Naive thymus-derived CD4-positive, alpha-beta T cell (primary cell): ENCODE measurements around the gene PNMT. TPM values are rescaled to one million over a fixed set of nuclear protein-coding genes. Genes with fewer than 3 reads are reported as not detected.
A peak's percentile ranks its signal among the peaks of the same experiment; 100 is the strongest.

ENCODE experiments used
- ATAC-seq: fragments of 150-1000 bp; cut with Tn5 transposase; 2 replicates; pipeline ENCODE4 v1.10.0; 2021; ENCODE audit warnings: mild to moderate bottlenecking, moderate library complexity
- CTCF ChIA-PET: fragments of 350-600 bp; sonication (Branson Sonifier 250); formaldehyde crosslinking; loops from one replicate; lab custom pipeline; 2021; ENCODE audit warnings: antibody characterized with exemption; lab: Charles Lee
- POLR2A ChIA-PET: fragments of 350-600 bp; sonication (Branson Sonifier 250); formaldehyde crosslinking; loops from one replicate; lab custom pipeline; 2021; ENCODE audit warnings: antibody characterized with exemption, inconsistent platforms; lab: Charles Lee
- DNase-seq, 9 donors: peaks; one replicate each; pipeline versions ENCODE4 v3.0.0 to v3.0.0-alpha.2; 2020 to 2022; ENCODE audit warnings: mixed read lengths in 1 of 9
- H3K27ac ChIP-seq: one replicate; pipeline ENCODE4 v1.7.0; 2013; ENCODE audit warnings: mild to moderate bottlenecking, low read depth, low read length, moderate library complexity
- H3K27me3 ChIP-seq, 2 donors: one replicate each; pipeline ENCODE4 v1.7.0; 2013; ENCODE audit warnings: low read length in 2 of 2, mild to moderate bottlenecking in 2 of 2, moderate library complexity in 2 of 2; ENCODE audit not compliant: control insufficient read depth in 2 of 2, insufficient read depth in 2 of 2
- H3K36me3 ChIP-seq, 3 experiments: 1 replicate in 2 of 3; 2 replicates in 1 of 3; pipeline ENCODE4 v1.7.0; 2013; ENCODE audit warnings: low read length in 3 of 3, mild to moderate bottlenecking in 3 of 3, moderate library complexity in 1 of 3; ENCODE audit not compliant: insufficient read depth in 3 of 3, control insufficient read depth in 2 of 3
- H3K4me1 ChIP-seq, 2 donors: one replicate each; pipeline ENCODE4 v1.7.0; 2013; ENCODE audit warnings: low read length in 2 of 2, mild to moderate bottlenecking in 2 of 2, moderate library complexity in 1 of 2; ENCODE audit not compliant: control insufficient read depth in 2 of 2, insufficient read depth in 2 of 2
- H3K4me3 ChIP-seq: 2 replicates; pipeline ENCODE4 v1.7.0; 2013; ENCODE audit warnings: mild to moderate bottlenecking, low read length
- H3K9me3 ChIP-seq, 3 experiments: 1 replicate in 2 of 3; 2 replicates in 1 of 3; pipeline ENCODE4 v1.7.0; 2013; ENCODE audit warnings: low read length in 3 of 3; ENCODE audit not compliant: control insufficient read depth in 2 of 3
- H3K27ac Mint-ChIP-seq, 9 donors: one replicate each; pipeline ENCODE4 v1.8.0; 2020 to 2022; ENCODE audit warnings: mixed read lengths in 9 of 9, mild to moderate bottlenecking in 8 of 9, moderate library complexity in 5 of 9, inconsistent platforms in 2 of 9
- H3K27me3 Mint-ChIP-seq, 5 donors: one replicate each; pipeline ENCODE4 v1.8.0; 2021 to 2022; ENCODE audit warnings: mixed read lengths in 5 of 5, mild to moderate bottlenecking in 1 of 5
- H3K36me3 Mint-ChIP-seq, 5 donors: one replicate each; pipeline ENCODE4 v1.8.0; 2020 to 2022; ENCODE audit warnings: mixed read lengths in 5 of 5, mild to moderate bottlenecking in 3 of 5, inconsistent platforms in 1 of 5
- H3K4me1 Mint-ChIP-seq, 7 donors: one replicate each; pipeline ENCODE4 v1.8.0; 2020 to 2022; ENCODE audit warnings: mixed read lengths in 7 of 7, mild to moderate bottlenecking in 3 of 7, inconsistent platforms in 1 of 7
- H3K4me3 Mint-ChIP-seq, 10 donors: one replicate each; pipeline ENCODE4 v1.8.0; 2020 to 2022; ENCODE audit warnings: mild to moderate bottlenecking in 10 of 10, mixed read lengths in 10 of 10, moderate library complexity in 6 of 10, inconsistent platforms in 2 of 10
- H3K9me3 Mint-ChIP-seq, 11 donors: one replicate each; pipeline ENCODE4 v1.8.0; 2020 to 2022; ENCODE audit warnings: mixed read lengths in 11 of 11, mild to moderate bottlenecking in 4 of 11, inconsistent platforms in 1 of 11, moderate library complexity in 1 of 11
- intact Hi-C, 2 donors: fragments of 100-400 bp; cut with micrococcal nuclease; formaldehyde crosslinking; loops; one replicate each; pipeline ENCODE4 v1.15.1; 2023
- polyA plus RNA-seq, 2 donors: library from polyadenylated mRNA; unstranded; fragments of 300-500 nt; fragmentation: Illumina TruSeq; gene quantifications; one replicate each; pipeline ENCODE4 v1.2.3, GENCODE V29; 2021
- total RNA-seq, 6 experiments: library from RNA in 5 of 6; stranded (reverse) in 5 of 6; gene quantifications; 1 replicate in 5 of 6; 2 replicates in 1 of 6; pipeline ENCODE4 v1.2.3 and lab custom pipeline; 2021 to 2026

Gene PNMT
- total and polyA plus RNA-seq, 7 experiments from 2014 or later: 0.36 to 0.89 (median 0.49) TPM; not detected in 1

GRCh38 chr17:39622380-39623006 lies 45.8 kb upstream of the PNMT start:
- Mint-ChIP-seq H3K4me1 (peaks cover 15 to 37% (median 25%) of the 10 kb centered on the region in 7 donors), H3K27me3 (peaks cover 5 to 64% (median 18%) of the 10 kb centered on the region in 5 donors), H3K27ac (peak overlapping the region in 3 of 9 donors; percentile 64 to 74 (median 68)), H3K4me3 (peak overlapping the region in 7 of 10 donors; percentile 34 to 82 (median 55)), H3K9me3 (peaks cover 0 to 1% (median 0%) of the 10 kb centered on the region in 11 donors), H3K36me3 (peaks cover 0 to 1% (median 0%) of the 10 kb centered on the region in 5 donors)
- Histone ChIP-seq H3K4me3 (peak overlapping the region; percentile 41), H3K4me1 (peaks cover 7 to 24% of the 10 kb centered on the region in 2 donors), H3K27ac (no peak overlapping the region), H3K36me3 (no peaks in the 10 kb centered on the region), H3K27me3 (peaks cover 3 to 4% of the 10 kb centered on the region in 2 donors), H3K9me3 (no peaks in the 10 kb centered on the region)
- DNase-seq (no peak), ATAC-seq (peak; percentile 25)
- ChIA-PET CTCF (interaction anchor here (0.6 to 8.9 kb wide), 28 partner anchors 8 to 893 kb away, joined by 3 to 104 read pairs (median 4); partner anchors contain the start of genes MIEN1, PNMT and STARD3), POLR2A (interaction anchor here (1.0 to 2.0 kb wide), 6 partner anchors 9 to 190 kb away, joined by 3 to 7 read pairs (median 4); partner anchors contain the start of gene PNMT)
- intact Hi-C loops: loop anchor here (1.0 to 5.0 kb wide), 17 partner anchors 12 to 358 kb away; partner anchors contain the start of genes IKZF3 (in 2 of the 2), MIEN1 (in 2 of the 2), PNMT (in 2 of the 2) and PSMD3 (in 2 of the 2)

DNA sequence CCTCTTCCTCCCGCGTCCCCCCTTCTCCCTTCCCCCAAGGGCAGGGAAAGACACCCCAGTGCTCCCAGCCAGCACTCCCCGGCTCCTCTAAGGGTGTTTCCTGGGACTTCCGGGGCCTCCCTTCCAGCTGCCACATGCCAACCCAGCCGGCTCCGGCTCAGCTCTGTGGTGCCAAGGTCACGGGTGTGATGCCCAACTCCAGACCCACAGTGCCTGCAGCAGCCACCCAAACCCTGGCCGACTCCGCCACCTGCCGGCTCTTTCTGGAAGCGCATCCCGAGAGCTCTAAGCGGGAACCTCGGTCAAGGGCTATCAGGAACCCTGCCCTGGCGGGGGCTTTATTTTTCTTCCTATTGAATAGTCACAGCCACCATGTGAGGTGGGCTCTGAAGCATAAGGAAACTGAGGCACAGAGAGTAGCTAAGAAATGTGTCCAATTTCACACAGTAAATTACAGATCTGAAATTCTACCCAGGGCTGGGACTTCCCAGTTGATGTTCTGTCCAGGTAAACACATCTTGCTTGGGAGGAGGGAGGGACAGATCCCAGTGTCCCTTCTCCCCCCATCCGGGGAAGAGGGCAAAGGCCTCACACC lies 44.8 kb upstream of the PNMT start:
- intact Hi-C loops: loop anchor here (1.0 to 5.0 kb wide), 7 partner anchors 29 to 339 kb away; partner anchors contain the start of genes GSDMA (in 1 of the 2), LRRC3C (in 1 of the 2), ORMDL3 (in 1 of the 2) and PNMT (in 1 of the 2)
- POLR2A ChIA-PET: interaction anchor here (0.6 to 1.5 kb wide), 8 partner anchors 10 to 220 kb away, joined by 3 to 6 read pairs (median 3); partner anchors contain the start of genes MIEN1 and STARD3
- Mint-ChIP-seq H3K9me3 (peaks cover 0 to 1% (median 0%) of the 10 kb centered on the region in 11 donors), H3K36me3 (no peaks in the 10 kb centered on the region), H3K4me1 (peaks cover 15 to 34% (median 22%) of the 10 kb centered on the region in 7 donors), H3K27me3 (peaks cover 10 to 69% (median 23%) of the 10 kb centered on the region in 5 donors), H3K4me3 (peak overlapping the region in 3 of 10 donors; percentile 14 to 53 (median 49)), H3K27ac (peak overlapping the region in 1 of 9 donors; percentile 42)
- H3K4me1 ChIP-seq: peaks cover 6 to 22% of the 10 kb centered on the region in 2 donors
- H3K9me3 ChIP-seq: no peaks in the 10 kb centered on the region
- no peak overlapping the region for H3K4me3 ChIP-seq
- H3K36me3 ChIP-seq: no peaks in the 10 kb centered on the region
- peaks cover 3 to 4% of the 10 kb centered on the region in 2 donors for H3K27me3 ChIP-seq
- DNase-seq: peak; percentile 66 to 89 (median 78)
- CTCF ChIA-PET: interaction anchor here (0.6 to 8.9 kb wide), 28 partner anchors 12 to 1565 kb away, joined by 3 to 104 read pairs (median 4); partner anchors contain the start of genes MIEN1, PNMT and STARD3
- H3K27ac ChIP-seq: no peak overlapping the region
- peak; percentile 75 for ATAC-seq

- intact Hi-C loops: loop anchor here in 1 of 2 donors (5.0 kb wide), 2 partner anchors 43 to 338 kb away; partner anchors contain the start of genes GSDMA, PNMT and TCAP
- no peak overlapping the region for H3K4me3 ChIP-seq
- H3K4me3 Mint-ChIP-seq: peak overlapping the region in 1 of 10 donors; percentile 12
- no peak overlapping the region for H3K27ac ChIP-seq
- no peaks in the 10 kb centered on the region for H3K36me3 Mint-ChIP-seq
- ATAC-seq: no peak
- no peaks in the 10 kb centered on the region for H3K36me3 ChIP-seq
- ChIA-PET CTCF (interaction anchor here (1.0 to 8.9 kb wide), 8 partner anchors 11 to 156 kb away, joined by 3 to 104 read pairs (median 4); partner anchors contain the start of genes MIEN1 and STARD3), POLR2A (interaction anchor here (1.1 to 1.4 kb wide), 3 partner anchors 10 to 42 kb away, joined by 3 to 6 read pairs (median 5); partner anchors contain the start of gene STARD3)
- H3K27me3 Mint-ChIP-seq: peaks cover 10 to 69% (median 27%) of the 10 kb centered on the region in 5 donors
- no peak for DNase-seq
- peaks cover 6 to 17% of the 10 kb centered on the region in 2 donors for H3K4me1 ChIP-seq
- peaks cover 12 to 34% (median 22%) of the 10 kb centered on the region in 7 donors for H3K4me1 Mint-ChIP-seq
- H3K9me3 Mint-ChIP-seq: peaks cover 0 to 1% (median 0%) of the 10 kb centered on the region in 11 donors
- peaks cover 3 to 4% of the 10 kb centered on the region in 2 donors for H3K27me3 ChIP-seq
- peak overlapping the region in 1 of 9 donors; percentile 58 for H3K27ac Mint-ChIP-seq
- no peaks in the 10 kb centered on the region for H3K9me3 ChIP-seq
Measured at GRCh38 chr17:39624313-39624712, 43.9 kb upstream of the PNMT start.

- intact Hi-C loops: no loop called here
- no peaks in the 10 kb centered on the region for H3K36me3 Mint-ChIP-seq
- peak overlapping the region in 3 of 10 donors; percentile 39 to 62 (median 47) for H3K4me3 Mint-ChIP-seq
- H3K4me3 ChIP-seq: no peak overlapping the region
- POLR2A ChIA-PET: interaction anchor here (0.5 to 1.3 kb wide), 5 partner anchors 9 to 667 kb away, joined by 3 to 6 read pairs (median 3); no protein-coding TSS in a partner anchor
- peaks cover 12 to 34% (median 22%) of the 10 kb centered on the region in 7 donors for H3K4me1 Mint-ChIP-seq
- H3K36me3 ChIP-seq: no peaks in the 10 kb centered on the region
- DNase-seq (no peak), ATAC-seq (no peak)
- peaks cover 10 to 68% (median 27%) of the 10 kb centered on the region in 5 donors for H3K27me3 Mint-ChIP-seq
- no peak overlapping the region for H3K27ac Mint-ChIP-seq
- CTCF ChIA-PET: interaction anchor here (1.0 to 8.9 kb wide), 8 partner anchors 10 to 155 kb away, joined by 3 to 104 read pairs (median 4); partner anchors contain the start of genes MIEN1 and STARD3
- H3K27ac ChIP-seq: no peak overlapping the region
- peaks cover 0 to 1% (median 0%) of the 10 kb centered on the region in 11 donors for H3K9me3 Mint-ChIP-seq
- H3K4me1 ChIP-seq: peaks cover 6 to 17% of the 10 kb centered on the region in 2 donors
- H3K9me3 ChIP-seq: no peaks in the 10 kb centered on the region
- peaks cover 3 to 4% of the 10 kb centered on the region in 2 donors for H3K27me3 ChIP-seq
Measured at GRCh38 chr17:39625198-39625785, 43.0 kb upstream of the PNMT start.

DNA sequence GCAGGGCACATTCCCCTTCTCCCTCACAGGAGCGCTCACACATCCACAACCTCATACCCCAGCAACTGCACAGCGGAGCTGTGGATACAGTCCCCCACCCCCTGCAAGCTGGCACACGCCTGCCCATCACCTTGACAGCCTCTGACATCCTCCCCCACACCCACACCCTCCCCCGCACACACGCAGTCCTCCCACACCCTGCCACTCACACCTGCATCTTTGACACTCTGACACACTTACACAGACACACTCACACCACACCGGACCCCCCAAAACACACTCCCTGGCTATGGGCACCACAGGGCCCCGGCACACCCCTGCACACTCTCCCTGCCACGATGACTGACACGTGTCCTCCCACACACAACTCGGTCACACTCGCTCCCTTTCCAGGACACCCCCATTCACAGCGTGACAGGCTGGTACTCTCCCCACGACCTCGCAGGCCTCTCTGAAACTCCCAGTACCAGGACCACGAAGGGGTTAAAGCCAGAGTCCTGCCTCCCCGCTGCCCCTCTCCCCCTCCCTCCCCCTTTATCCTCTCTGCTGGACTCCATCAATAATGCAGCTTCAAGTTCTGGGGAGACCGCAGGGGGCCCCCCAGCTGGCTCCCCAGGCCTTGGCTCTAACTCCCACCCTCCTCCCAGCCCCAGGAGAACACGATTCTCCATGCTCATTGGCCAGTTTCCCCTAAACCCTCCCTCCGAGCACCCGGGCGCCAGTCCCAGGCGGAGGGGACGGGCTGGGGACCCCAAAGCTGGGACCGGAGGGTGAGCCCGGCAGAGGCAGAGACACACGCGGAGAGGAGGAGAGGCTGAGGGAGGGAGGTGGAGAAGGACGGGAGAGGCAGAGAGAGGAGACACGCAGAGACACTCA lies 41.8 kb upstream of the PNMT start, which contains the start of gene PPP1R1B:
TSS of gene PPP1R1B (plus strand) at position 782 of the 876 bp plus-strand sequence. CDS start 441 bp downstream, outside the sequence.
- POLR2A ChIA-PET: interaction anchor here (0.6 to 0.7 kb wide), 2 partner anchors 20 to 239 kb away, joined by 3 read pairs; no protein-coding TSS in a partner anchor
- Mint-ChIP-seq H3K27ac (no peak within 1 kb of the TSS), H3K36me3 (no peaks in the 10 kb centered on the region), H3K4me3 (peak within 1 kb of the TSS; percentile 1 to 77 (median 64)), H3K9me3 (peaks cover 0 to 1% (median 0%) of the 10 kb centered on the region in 11 donors), H3K4me1 (peaks cover 12 to 38% (median 23%) of the 10 kb centered on the region in 7 donors), H3K27me3 (peaks cover 10 to 71% (median 32%) of the 10 kb centered on the region in 5 donors)
- DNase-seq (no peak), ATAC-seq (no peak)
- H3K36me3 ChIP-seq: no peaks in the 10 kb centered on the region
- intact Hi-C loops: no loop called here
- peaks cover 3 to 4% of the 10 kb centered on the region in 2 donors for H3K27me3 ChIP-seq
- peak within 1 kb of the TSS; percentile 17 for H3K4me3 ChIP-seq
- H3K9me3 ChIP-seq: no peaks in the 10 kb centered on the region
- H3K27ac ChIP-seq: no peak within 1 kb of the TSS
- peaks cover 6 to 17% of the 10 kb centered on the region in 2 donors for H3K4me1 ChIP-seq
- CTCF ChIA-PET: interaction anchor here (1.0 to 8.9 kb wide), 4 partner anchors 9 to 156 kb away, joined by 3 to 104 read pairs (median 8); partner anchors contain the start of gene STARD3
